SK-N-SH treated with all-trans-retinoic acid at 6 μM for 48 hours (cell line): ENCODE data around the gene CFD.

ENCODE experiments used
- ARNTL ChIP-seq: fragments of 450-650 bp; formaldehyde crosslinking; IDR thresholded peaks from 2 replicates; pipeline ENCODE4 v1.5.0; 2020; ENCODE audit warnings: low read depth, mild to moderate bottlenecking, moderate library complexity, borderline replicate concordance
- BACH2 ChIP-seq: fragments of 250-450 bp; sonication (Bioruptor Pico); IDR thresholded peaks from 2 replicates; pipeline ENCODE4 v1.9.0; 2021; ENCODE audit warnings: mild to moderate bottlenecking, borderline replicate concordance
- CSDC2 ChIP-seq: fragments of 250-450 bp; sonication (Bioruptor Pico); IDR thresholded peaks from 2 replicates; pipeline ENCODE4 v1.5.0; 2020; ENCODE audit warnings: mild to moderate bottlenecking, moderate library complexity
- CSRNP3 ChIP-seq: fragments of 250-450 bp; sonication (Bioruptor Pico); IDR thresholded peaks from 2 replicates; pipeline ENCODE4 v1.5.1; 2021; ENCODE audit warnings: mild to moderate bottlenecking, moderate library complexity
- OSR1 ChIP-seq: fragments of 250-450 bp; sonication (Bioruptor Pico); IDR thresholded peaks from 2 replicates; pipeline ENCODE4 v1.8.0; 2022; ENCODE audit warnings: moderate library complexity, mild to moderate bottlenecking, inconsistent platforms
- PATZ1 ChIP-seq: fragments of 250-450 bp; sonication (Bioruptor Pico); IDR thresholded peaks from 2 replicates; pipeline ENCODE4 v1.8.0; 2020; ENCODE audit warnings: mild to moderate bottlenecking, moderate library complexity, borderline replicate concordance
- RARB ChIP-seq: fragments of 250-450 bp; sonication (Bioruptor Pico); IDR thresholded peaks from 2 replicates; pipeline ENCODE4 v1.8.0; 2021; ENCODE audit warnings: mild to moderate bottlenecking, moderate library complexity
- TCF4 ChIP-seq: fragments of 250-450 bp; sonication (Bioruptor Pico); IDR thresholded peaks from 2 replicates; pipeline ENCODE4 v1.8.0; 2021; ENCODE audit warnings: mild to moderate bottlenecking, moderate library complexity, borderline replicate concordance
- TOX ChIP-seq: fragments of 250-450 bp; sonication (Bioruptor Pico); IDR thresholded peaks from 2 replicates; pipeline ENCODE4 v1.8.0; 2021; ENCODE audit warnings: mild to moderate bottlenecking, moderate library complexity, borderline replicate concordance
- TSHZ2 ChIP-seq: fragments of 250-450 bp; sonication (Bioruptor Pico); IDR thresholded peaks from 2 replicates; pipeline ENCODE4 v1.5.0; 2020; ENCODE audit warnings: mild to moderate bottlenecking, moderate library complexity
- ZFP3 ChIP-seq: fragments of 250-450 bp; sonication (Bioruptor Pico); IDR thresholded peaks from 2 replicates; pipeline ENCODE4 v1.5.0; 2020; ENCODE audit warnings: mild to moderate bottlenecking, moderate library complexity
- ZNF565 ChIP-seq: fragments of 450-650 bp; formaldehyde crosslinking; conservative IDR thresholded peaks from 2 replicates; pipeline ENCODE4 v1.5.0; 2020; ENCODE audit warnings: low read depth, mild to moderate bottlenecking, moderate library complexity
- ZNF8 ChIP-seq: fragments of 450-650 bp; formaldehyde crosslinking; IDR thresholded peaks from 2 replicates; pipeline ENCODE4 v1.5.0; 2020; ENCODE audit warnings: mild to moderate bottlenecking, moderate library complexity

- TF ChIP-seq ZFP3 (CRISPR knock-in tag): no peak
- TF ChIP-seq CSRNP3 (CRISPR knock-in tag): no peak
- no peak for TF ChIP-seq TSHZ2 (CRISPR knock-in tag)
- no peak for TF ChIP-seq CSDC2 (CRISPR knock-in tag)
- TF ChIP-seq RARB (CRISPR knock-in tag): no peak
- TF ChIP-seq ARNTL: no peak
- TF ChIP-seq PATZ1 (CRISPR knock-in tag): no peak
- TF ChIP-seq OSR1: no peak
- TF ChIP-seq ZNF565: no peak
- no peak for TF ChIP-seq BACH2 (CRISPR knock-in tag)
- no peak for TF ChIP-seq TOX (CRISPR knock-in tag)
- TF ChIP-seq TCF4 (CRISPR knock-in tag): no peak
- TF ChIP-seq ZNF8 (CRISPR knock-in tag): no peak
Observed at GRCh38 chr19:827710-828321, 31.6 kb upstream of the CFD start, which contains the start of gene AZU1.
